Hippocampal formation (tissue), 2 donors: ENCODE measurements around the gene GULP1.

Experiments used
- DNase-seq, 2 donors: peaks; one replicate each; lab custom pipeline; 2025; lab: John Stamatoyannopoulos, UW

GULP1 gene

DNA sequence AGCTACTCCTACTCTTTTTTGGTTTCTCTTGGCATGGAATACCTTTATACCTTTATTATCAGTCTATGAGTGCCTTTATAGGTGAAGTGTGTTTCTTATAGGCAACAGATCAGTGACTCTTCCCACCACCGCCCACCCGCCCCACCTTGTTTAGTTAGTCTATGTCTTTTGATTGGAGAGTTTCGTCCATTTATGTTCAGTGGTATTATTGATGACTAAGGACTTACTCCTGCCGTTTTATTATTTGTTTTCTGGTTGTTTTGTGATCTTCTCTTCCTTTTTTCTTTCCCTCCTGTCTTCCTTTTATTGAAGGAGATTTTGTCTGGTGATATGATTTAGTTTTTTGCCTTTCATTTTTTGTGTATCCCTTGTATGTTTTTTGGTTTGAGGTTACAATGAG, 179.5 kb downstream of the GULP1 start:
- no peak for DNase-seq

DNA sequence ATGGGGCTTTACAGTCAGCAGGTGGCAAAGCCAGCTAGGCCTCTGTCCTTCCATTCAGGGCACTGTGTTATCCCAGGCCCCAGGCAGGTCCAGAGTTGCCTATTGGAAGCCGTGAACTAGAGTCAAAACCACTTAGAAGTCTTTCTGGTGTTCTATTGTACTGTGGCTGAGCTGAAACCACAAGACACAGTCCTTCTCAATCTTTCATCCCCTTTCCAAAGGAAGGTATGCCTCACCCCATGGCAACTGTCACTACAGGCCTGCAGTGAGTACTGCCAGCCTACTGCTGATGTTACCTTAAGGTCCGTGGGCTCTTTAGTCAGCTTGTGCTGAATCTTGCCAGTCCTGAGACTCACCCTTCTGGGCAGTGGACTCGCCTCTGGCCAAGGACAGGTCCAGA, 181.6 kb downstream of the GULP1 start:
- DNase-seq = no peak

DNA sequence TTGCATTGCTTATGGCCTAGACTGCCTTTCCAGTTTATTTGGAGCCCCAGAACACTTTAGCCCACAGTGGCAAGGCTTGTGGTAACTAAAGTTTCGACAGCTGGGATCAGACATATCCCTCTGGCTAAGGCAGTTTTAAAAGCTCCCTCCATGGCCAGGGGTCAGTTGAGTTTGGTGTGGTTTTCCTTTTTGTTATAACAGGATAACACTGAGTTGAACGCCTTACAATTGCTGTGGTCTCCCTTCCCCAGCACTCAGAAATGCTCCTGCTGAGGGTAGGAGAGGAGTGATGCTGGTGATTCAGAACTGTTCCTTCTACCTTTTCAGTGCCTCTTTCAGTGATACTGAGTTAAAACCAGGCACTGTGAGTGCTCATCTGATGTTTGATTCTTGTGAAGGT, 182.6 kb downstream of the GULP1 start:
- no peak for DNase-seq

DNA sequence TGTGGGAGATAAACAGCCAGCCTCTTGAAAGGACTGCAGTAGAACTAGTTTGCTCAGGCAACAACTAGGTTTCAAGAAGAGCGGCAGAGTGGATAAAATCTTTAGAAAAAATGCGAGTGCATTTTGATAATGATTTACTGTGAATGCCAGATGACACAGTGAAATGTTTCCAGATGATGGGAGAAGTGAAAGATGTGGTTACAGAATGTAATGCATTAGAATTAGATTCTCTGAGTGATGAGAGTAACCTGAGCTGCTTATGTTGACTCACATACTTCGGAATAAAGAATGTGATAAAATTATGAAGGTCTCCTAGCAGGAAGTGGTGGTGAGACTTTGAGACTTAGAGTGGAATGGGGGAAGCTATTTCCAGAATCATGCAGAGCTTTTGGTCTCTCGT, 184.3 kb downstream of the GULP1 start:
- DNase-seq = no peak

DNA sequence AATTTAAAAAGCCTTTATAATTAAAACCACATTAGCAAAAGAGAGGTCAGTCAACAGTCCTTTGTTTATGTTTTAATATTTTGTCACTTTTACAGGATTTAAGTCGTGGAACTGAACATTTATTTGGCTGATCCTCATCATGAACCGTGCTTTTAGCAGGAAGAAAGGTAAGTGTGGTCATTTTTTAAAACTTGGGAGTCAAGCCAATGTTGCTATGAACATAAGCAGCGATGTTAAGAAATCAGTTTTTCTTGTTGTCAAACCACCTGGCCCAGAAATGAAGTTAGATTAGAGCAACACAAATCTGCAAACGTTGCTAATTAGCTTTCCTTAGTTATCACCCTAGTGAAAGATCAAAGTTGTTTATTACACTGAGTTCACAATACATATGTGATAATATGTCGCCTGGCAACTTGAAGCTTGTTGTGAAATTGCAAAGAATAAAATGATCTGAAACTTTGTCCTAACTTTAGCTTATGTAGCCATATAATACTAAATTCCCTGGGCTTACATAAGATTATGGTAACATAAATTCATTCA, 186.0 kb downstream of the GULP1 start:
- DNase-seq = no peak

DNA sequence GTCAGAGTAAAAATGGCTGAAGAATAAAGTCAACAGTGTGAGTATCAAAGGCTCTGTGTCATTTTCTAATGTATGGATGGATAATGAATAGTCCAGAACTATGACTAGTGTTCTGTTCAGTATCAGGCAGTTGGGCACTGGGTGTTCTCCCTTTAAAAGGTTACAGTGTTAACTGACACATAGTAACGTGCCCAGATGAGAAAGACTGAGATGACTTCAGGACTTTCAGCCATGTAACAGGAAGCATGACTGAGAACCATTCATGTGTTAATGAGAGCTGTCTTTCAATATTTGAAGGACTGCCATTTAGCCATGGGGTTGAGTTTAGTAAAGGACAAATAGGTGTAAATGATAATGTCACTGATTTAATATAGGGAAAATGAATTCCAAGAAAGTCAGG, 187.1 kb downstream of the GULP1 start:
- no peak for DNase-seq

DNA sequence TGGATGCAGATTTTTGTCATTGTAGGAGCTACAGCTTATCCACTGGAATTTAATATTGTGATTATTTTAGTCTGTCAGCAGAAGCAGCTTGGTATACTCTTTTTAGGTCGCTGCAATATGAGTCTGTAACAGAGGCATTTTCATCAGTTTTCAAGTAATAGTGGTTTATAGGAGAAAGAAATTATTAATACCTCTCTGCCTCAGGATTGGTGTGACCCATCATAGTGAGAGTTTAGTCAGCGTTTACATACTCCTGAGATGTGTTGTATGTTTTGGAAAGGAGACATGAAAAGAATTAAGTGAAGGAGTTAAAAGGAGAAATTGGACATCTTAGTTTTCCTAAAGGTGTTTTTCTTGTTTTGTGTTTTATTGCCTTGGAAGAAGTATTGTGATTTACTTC, 189.8 kb downstream of the GULP1 start:
- DNase-seq = no peak

DNA sequence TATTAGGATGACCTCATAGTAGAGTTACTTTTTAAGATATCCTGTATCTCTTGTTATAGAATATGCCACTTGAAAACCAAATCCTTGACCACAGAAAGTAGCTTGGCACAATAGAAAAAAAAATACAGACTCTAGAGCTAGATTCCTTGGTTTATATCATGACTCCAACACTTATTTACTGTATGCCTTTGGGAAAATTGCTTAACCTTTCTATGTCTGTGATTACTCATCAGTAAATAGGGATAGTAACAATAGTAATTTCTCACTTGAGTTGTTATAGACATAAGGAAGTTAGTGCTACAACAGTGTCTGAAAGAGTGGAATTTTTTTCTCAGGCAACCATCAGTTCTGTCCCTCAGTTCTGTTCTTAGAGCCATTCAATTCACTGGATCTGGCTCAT, 193.8 kb downstream of the GULP1 start:
- no peak for DNase-seq

DNA sequence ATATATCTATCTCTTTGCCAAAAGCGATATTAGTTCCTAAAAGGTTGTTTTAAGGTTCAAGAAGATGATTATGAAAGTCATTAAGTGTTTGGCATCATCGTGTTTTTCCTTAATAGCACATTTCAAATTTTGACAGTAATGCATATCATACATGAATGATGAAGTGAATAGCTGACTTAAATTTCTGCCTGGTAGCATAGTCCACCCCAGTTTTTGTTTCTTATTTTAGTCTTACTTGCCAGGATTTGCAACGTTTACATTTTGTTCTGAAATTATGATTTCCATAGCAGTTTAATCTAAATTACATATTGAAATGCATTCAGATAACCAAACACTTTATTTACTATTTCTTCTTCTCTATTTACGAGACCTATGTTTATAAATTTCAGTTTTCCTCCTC, 201.1 kb downstream of the GULP1 start:
- DNase-seq = no peak

DNA sequence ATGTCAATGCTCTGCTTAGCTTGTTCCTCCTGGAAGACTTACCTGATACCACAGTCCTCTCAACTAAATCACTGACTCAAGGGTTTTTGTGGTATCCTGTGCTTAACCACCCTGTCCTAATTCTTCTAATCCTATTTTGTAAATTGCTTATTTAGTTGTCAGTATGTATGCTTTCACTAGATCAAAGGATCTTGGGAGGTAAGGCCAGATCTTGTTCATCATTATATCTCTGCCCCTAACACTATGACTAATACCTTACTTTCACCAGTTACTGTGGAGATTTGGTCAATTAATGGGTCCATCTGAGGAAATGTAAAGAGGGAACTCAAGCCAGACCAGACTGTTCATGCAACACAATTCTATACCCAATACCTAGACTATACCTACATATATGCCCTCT, 203.2 kb downstream of the GULP1 start:
- no peak for DNase-seq

DNA sequence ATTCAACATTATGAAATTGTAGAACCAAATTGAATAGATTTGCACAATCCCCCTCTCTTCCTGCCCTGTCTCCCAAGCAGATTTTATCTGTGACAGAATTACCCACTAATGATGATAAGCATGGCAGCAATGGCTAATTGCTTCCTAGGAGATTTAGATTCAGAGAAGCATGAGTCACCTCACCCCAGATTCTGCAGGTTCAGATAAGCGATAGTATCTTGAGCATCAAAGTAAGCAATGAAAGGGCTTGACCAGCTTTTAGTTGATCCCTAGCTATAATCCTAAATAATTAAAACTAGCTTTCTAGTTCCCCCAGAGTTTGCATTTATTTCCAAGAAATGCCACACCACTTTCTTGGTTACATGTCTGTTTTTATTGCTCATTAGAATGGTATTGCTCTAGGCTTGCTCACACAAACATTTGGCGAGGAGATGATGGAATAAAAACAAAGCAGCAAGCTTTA, 204.3 kb downstream of the GULP1 start:
- DNase-seq = no peak

DNA sequence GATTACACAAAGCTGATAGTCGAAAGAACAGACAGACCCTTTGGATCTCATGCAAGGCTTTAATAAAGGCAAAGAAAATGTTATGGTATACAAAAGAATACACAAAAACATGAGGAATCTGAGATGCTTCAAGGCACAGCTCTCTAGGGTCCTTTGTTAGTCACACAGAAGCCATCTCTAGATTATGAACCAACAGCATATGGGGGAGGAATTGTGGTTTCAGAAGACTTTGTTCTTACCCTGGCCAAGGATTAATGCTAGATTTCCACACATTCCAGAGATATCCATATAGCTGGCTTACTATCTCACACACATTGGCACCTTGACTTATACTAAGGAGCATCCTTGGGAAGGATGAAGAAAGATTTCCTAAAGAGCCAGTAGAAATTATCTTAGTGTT, 206.1 kb downstream of the GULP1 start:
- no peak for DNase-seq

DNA sequence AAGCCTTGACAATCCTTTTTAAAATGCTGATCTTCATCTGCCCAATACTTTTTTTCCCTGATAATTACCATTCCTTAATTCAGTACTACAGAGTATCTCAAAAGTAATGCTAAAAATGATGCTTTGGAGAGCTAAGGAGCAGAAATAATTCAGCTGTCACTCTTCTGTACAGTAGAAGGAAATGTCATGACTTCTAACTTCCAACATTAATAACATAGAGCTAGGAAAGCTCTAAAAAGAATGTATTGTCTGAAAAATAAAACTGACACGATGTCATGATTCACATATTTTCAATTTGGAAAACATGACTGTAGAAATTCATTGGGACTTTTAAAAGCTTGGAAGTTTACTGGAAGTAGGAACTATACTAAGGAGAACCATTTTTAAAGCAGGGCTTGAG, 212.3 kb downstream of the GULP1 start:
- DNase-seq = no peak

DNA sequence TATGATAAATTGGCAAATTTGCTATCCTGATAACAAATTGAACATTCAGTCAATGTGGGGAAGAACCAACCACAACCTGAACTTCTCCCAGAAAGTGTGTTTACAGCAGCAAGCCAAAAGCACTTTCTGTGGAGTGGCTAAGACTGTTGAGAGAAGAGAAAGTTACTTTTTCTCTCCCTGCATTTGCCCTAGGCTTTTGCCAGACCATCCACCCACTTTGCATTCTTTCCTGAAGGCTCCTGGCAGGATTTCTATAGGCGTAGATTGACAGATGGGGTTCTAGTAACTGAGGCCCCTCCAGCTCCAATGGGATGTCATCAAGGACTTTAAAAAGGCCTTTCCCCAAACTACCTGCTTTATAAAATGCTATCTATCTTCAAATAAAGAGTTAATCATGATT, 215.2 kb downstream of the GULP1 start:
- DNase-seq = no peak

DNA sequence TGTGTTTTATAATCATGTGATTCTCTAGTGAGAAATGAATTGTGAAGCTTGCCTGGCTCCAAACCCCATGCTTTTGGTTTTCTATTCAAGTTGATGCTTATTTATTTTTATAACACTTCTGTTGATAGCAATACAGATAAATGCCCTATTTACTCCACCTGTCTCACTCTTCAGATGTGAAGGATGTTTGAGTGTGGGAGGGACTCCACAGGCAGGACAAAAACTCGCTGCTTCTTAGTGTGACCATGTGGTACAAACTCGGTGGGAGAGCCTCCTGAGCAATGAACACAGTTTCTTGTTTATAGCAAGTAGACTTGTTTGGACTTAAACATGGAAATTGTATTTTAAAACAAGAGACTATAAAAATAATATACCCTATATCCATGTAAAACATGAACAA, 219.7 kb downstream of the GULP1 start:
- no peak for DNase-seq

DNA sequence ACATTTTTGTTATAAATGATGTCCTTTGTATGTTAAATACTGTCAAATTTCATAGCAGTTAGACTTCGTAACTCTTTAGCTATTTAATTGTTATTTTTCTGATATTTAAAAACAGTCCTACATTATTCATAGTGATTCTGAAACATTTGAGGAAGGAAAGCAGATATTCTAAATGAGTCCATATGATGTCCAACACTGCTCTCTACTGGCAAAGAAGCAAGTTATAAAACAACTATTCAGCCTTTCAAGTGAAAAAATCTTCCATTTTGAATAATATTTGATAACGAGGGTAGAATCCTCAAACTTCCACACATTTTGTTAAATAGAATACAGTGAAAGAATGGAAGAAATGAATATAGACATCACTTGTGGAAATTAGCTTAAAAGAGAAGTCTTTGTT, 220.8 kb downstream of the GULP1 start:
- peak in 1 of 2 donors; percentile 59 for DNase-seq

DNA sequence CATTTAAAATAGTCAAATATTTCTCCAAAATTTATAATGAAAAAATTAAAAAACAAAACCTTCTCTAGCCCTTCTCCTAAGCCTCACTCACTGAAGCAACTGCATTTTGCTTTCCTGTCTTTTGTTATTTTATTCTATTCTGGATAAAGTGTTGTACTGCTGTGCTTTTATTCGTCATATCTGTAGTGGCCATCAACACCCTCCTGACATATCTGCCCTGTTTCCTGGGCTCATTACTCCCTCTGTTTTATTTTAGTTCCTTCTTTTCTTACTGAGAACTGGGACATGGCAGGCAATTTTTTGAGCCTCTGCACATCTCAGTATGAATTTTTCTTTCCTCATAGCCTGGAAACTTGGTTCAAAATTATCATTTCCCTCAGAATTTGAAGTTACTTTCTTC, 224.2 kb downstream of the GULP1 start:
- no peak for DNase-seq

DNA sequence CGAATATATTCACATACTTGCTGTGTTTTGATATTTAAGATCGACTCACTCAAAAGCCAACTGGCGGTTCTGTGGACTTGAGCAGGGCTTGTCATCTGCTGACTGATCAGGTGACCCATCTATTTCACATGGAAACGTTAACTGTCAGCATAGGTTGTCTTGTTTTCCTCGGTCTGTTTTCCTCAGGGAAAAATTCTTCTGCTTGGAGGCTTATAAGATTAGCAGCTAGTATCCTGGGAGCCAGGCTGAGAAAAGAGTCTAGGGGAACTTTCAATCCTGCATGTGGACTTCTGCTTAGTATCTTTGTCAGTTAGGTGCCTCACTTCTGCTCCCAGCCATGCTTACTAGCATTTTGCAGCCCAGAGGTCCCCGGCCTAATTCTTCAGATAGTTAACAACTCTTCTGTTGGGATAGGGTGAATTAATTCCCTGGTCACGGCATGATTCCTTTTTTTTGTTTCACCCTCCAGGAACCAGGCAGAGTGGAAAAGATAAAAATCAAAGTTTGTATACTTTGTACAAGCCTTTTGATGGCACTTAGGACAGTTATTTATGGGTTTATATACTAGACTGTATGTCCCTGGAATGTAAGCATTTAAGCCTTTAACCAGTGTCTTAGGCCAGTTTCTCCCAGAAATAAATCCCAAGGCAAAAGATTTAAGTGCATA, 226.0 kb downstream of the GULP1 start:
- DNase-seq = no peak

DNA sequence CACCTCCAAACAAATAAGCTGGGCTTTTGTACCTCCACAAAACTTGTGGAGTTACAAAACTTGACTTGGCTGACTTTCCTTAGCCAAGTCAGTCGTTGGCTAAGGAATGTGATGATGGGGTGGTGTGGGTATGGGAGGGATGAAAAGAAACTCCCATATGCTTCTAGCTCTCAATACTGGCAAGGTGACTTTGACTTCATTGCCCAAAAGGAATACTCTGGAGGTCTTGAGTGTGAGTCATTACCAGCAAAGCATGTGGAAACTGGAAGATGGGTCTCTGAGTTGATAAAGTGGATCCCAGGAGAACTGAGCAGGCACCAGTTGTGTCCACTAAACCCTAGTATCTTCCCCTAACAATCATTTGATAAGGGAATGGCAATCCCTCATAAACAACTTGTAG, 226.7 kb downstream of the GULP1 start:
- no peak for DNase-seq

DNA sequence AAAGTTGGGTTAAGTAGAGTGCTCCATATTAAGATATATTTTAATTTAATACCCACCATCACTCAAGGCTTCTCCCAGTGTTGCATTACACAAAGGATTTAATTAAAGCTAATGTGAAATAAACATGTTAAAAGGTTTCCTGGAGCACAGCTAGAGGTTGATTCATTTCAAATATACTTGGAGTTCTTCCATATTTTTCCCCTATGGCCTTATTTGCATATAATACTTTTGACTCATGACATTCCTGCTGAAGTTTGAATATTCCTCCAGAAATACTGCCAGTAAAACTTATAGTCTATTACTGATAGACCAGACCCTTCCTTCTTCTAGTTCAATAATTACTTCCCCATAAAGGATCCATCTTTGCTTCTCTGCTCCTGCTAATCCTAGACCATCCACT, 227.5 kb downstream of the GULP1 start:
- no peak for DNase-seq

DNA sequence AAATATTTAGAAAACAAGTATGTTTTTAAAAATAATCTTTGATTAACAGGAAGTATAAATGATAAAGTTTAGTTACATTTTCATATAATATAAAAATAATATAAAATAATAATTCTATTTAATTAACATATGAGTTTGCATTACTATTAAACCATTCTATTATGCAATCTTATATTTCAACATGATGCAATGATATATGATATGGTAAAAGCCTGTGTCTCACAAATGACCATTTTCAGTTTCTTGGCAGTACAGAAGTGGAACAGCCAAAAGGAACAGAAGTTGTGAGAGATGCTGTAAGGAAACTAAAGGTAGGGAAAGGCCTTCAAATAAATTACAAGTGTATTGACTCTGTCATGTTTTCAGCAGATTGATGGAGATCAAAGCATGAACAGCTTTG, 230.8 kb downstream of the GULP1 start:
- no peak for DNase-seq

DNA sequence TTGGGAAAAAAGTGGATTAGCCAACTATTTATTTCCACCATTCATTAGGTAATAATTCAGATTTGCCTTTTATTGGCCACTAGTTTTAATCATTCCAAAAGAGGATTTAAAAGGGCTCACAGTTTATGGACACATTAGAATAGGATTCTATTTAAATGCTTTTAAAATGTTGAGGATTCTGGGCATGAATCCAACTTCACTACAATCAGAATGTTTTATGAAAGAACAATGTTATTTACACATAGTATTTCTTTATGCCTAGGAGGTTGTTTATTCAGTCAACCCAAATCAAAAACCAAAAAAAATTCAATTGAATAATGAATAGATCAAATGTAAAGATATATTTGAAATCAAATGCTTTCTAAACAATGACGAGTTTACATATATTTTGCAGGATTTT, 232.2 kb downstream of the GULP1 start:
- no peak for DNase-seq

DNA sequence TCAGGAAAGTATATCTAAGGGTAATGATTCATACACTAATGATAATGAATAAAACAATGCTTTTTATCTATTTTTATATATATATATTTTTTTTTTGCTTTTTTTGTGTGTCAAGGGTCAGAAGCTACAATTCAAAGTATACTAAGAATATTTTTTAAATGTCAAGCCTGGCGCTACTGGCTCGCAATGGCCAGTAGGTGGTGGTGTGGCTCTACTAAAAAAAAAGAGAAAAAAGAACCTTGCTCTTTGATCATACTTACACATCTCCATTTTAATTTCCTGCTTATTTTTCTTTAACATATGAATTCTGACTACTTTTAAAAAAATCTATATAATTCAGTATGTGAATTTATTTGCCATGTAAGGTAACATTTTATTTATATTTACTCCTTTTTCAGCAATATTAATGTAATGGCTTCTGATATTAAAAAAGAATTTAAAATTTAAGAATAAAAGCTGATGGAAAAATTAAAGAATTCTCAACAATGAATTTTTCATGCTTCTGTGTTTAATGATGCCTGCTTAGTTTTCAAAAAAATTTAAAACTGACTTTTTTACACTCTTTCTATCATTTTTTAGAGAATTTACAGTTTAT, 232.9 kb downstream of the GULP1 start:
- peak in 1 of 2 donors; percentile 64 for DNase-seq

DNA sequence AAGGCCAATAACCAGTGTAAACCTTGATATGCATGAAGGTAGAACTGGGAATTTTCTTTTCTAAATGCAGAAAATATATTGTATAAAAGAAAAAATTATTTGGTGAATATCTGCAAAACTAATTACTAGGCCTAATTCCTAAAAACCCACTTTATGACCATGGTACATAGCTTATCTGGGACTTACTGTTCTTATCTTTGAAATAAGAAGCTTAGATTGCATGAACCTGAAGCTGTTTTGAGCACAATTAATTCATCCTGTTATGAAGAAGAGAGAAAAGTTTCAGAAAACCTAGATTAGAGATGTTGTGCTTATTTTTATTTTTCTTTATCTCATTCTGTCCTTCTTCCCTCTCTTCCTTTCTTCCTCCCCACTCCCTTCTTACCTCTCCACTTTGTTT, 235.0 kb downstream of the GULP1 start:
- no peak for DNase-seq
